Pulmonary artery endothelial cell (primary cell): ENCODE data around the gene ZMIZ1. TPM values are rescaled to one million over a fixed set of nuclear protein-coding genes. Genes with fewer than 3 reads are reported as not detected.
A peak's percentile ranks its signal among the peaks of the same experiment; 100 is the strongest.

Experiments used
- DNase-seq: peaks from one replicate; pipeline ENCODE4 v3.0.0-alpha.2; 2011; ENCODE audit warnings: low read depth, low spot score
- total RNA-seq: library from RNA; depleted of rRNA; stranded (reverse); fragments of >200 nt; gene quantifications from 2 replicates; pipeline ENCODE4 v1.2.3, GENCODE V29; 2014

ZMIZ1 gene
- 7.7 and 9.3 TPM in 2 replicates for total RNA-seq

DNA sequence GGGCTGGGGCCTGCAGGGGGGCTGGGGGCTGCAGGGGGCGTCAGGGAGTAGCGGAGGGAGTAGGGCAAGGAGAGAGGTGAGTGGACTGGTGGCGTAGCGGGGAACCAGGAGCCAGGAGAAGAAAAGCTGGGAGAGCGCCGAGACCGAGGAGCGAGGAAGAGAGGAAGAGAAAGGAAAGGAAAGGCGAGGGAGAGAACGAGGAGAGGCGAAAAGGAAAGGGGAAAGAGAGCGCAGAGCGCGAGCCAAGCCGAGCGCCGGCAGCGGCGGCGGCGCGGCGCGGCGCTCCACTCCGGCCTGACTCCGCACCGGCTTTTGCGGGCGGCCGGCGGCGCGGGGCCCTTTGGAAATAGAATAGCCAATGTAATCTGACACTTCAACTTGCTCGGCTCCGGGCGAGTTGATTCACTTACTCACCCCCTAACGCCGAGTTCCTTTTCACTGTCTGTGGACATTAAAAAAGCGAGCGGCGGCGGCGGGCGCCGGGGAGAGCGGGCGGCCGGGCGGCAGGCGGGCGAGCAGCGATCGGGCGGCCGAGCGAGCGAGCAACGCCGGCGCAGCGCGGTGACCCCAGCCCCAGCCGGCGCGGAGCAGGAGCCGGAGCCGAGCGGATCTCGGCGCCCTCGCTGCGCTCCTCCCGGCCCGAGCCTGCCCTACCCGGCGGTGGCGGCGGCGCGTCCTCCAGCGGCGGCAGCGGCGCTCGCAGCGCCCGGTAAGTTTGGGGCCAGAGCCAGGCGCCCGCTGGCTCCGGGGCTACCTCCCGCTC, at the start of gene ZMIZ1:
ZMIZ1 (plus strand) TSS at position 405 of the 763 bp plus-strand sequence. CDS start 132,667 bp downstream, outside the sequence.
- peak; percentile 71 for DNase-seq

GRCh38 chr10:79019441-79020014, 49.2 kb upstream of the ZMIZ1 start:
- DNase-seq, result no peak

GRCh38 chr10:79020015-79020491, 48.7 kb upstream of the ZMIZ1 start:
- no peak for DNase-seq

DNA sequence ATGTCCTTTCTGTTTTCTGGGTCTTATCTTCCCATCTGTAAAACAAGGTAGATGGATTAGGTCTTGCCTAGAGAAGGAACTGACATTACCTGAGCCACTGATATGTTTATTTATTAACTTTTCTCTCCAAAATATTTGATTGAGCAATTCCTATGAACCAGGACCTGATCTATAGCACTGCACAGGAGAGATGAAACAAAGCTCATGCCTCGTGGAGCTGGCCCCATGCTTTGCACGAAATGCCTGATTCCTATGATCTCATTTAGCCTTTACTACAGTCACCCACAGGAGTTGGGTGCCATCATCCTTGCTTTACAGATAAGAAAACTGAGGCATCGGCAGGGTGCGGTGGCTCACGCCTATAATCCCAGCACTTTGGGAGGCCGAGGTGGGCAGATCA, 48.2 kb upstream of the ZMIZ1 start:
- DNase-seq, result no peak

DNA sequence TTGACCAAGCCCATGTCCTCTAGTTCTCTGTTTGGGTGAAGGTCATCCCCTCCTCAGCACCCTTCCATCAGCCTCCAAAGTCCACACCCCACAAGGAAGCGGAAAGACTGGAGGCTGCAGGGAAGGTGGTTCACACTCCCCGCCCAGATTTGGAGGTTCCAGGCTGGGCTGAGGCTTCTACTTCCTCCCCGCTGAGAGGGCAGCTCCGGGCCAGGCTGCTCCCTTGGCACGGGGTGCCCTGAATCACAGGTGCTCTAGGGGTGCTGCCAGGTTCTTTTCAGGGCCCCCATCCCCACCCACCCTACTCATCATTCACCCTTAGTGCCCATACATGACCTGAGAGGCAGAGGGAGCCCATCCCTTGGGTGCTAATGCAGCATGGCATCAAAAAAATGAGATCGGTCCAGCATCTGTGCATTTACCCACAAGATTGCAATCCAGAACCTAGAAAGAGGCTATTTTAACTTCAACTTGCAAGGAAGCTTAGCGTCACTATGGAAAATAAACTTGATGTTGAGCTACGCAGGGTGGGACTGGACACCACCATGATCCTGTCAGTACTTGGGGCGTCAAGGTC, 47.3 kb upstream of the ZMIZ1 start:
- no peak for DNase-seq

DNA sequence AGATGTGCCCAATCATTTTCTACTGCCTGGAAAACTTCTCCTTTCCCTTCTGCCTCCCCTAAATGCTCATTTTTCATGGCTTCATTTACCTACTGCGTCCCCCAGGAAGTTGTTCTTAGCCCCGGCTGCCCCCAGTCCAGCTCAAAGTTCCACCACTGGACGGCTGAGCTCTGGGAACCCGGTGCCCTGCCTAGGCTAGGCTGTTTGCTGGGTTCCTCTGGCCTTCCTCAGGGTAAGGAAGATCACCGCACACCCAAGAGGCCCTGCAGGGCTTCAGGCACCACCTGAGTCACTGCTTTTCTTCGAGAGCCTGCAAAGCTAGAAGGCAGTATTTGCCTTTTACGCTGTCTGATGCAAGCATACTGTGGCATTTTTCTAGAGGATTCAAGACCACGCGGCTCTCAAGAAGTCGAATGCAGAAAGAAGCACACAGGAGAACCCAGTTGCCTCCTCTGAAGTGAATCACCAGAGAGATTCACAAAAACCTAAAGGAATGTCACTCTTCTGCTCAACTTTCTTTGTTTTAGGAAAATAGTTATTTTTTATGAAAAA, 46.7 kb upstream of the ZMIZ1 start:
- no peak for DNase-seq

DNA sequence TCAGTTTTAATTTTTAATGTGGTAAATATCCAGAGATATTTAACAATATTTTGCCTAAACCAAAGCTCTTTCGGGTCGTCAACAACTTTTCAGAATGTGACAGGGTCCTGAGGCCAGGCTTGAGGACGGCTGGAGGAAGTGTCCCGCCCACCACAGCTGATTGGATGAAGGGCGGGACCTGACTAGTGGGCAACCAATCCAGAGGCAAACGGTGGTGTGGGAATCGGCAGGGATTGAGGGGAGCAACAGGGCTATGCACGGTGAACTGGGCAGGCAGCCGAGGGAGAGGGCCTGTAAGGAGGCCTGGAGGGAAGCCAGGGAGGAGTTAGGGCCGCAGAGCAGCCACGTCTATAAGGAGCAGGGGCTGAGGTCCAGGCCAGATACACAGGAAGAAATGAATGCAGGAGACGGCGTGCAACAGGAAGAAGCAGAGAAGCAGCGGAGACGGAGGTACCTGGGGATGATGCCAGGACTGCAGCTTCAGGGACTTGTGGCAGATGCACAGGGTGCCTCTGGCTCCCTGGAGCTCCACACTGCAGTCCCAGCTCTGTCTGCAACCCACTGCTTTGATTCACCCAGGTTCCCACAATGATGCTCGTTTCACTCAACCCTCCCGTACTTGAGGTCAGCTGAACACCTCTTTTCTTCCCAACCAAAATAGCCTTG, 46.1 kb upstream of the ZMIZ1 start:
- DNase-seq, result peak; percentile 13

- DNase-seq, result no peak
These were observed 45.3 kb upstream of the ZMIZ1 start for GRCh38 chr10:79023240-79024162.

- no peak for DNase-seq
These were observed 44.5 kb upstream of the ZMIZ1 start for GRCh38 chr10:79024296-79024695.

DNA sequence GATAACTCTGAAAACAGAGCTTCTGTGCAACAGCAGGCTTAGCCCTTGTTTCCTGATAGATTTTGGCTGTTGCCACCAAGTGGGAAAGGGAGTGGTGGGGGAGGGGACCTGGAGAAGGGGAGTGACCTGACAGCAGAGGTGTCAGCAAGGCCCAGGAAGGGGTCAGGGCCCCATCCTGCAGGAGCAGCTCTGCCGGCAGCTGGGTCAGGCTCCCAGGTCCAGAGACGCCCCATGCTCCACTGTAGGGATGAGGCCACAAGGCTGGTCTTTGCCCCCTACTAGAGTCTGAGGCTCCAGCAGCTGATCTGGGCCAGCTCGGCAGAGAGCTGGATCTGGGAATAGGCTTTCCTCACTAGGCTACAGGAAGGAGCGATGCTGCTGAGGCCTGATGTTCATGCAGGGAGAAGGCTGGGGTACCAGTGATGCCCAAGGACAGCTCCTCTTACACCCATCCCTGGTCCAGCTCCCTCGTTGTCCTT, 44.0 kb upstream of the ZMIZ1 start:
- no peak for DNase-seq

DNA sequence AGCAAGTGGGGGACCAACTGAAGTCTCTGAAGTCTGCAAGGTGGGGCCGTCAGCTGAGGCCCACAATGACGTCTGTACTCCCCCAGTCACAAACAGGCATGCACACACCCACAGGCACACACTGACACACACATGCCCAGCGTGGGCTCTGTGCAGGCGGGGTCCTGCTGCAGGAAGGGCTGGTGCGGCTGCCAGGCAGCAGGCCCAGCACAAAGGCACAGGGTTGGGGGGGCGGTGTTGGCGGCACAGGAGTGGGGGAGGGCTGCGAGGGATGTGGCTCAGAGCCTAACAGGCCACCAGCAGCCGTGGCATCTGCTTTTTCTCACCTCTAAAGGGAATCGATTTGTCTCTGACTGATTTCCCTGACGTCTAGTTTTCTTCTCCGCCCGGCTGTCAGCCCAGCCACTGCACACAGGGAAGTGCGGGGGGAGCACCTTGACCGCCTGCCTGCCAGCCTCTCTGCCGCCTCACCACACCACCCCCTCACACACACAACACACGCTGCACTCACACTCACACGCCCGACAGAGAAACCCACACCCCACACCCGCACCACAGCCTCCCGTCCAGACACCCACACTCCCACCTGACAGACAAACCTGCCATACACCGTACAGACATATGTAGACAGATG, 43.5 kb upstream of the ZMIZ1 start:
- no peak for DNase-seq

DNA sequence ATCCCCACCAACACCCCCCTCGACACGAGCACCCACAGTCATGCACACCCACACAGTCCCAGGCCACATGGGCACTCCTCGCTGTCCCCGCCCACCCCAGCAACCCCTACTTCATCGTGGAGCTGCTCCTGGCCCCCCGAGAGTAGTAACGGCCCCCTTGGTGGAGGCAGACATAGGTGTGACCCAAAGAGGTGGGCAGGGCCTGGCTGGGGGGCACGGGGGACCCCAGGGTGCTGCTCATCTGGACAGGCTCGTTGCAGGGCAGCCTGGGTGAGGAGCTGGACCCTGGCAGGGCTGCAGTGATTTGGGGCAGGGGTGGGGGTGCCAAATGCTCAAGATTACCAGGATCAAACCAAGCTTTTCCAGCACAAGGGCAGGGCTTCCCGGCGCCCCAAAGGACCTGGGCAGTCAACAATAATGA, 42.4 kb upstream of the ZMIZ1 start:
- DNase-seq, result no peak

GRCh38 chr10:79026806-79027146, 42.0 kb upstream of the ZMIZ1 start:
- DNase-seq, result no peak

- no peak for DNase-seq
These were observed 41.4 kb upstream of the ZMIZ1 start for GRCh38 chr10:79027147-79028055.

DNA sequence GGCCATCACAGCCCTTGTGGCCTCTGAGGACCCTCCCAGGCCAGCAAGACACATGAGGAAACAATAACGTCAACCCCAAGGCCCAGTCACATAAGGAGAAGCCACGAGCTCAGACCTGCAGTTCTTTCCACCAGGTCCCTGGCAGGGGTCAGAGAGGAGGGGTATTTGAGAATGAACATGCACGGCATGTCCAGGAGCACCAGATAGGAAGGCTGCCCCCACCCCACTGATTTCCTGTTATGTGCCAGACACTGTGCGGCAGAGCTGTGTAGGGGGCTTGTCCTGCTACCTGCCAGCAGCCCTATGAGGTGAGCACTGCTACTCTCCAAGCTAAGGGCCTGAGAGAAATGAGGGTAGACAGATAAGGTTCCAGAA, 40.7 kb upstream of the ZMIZ1 start:
- no peak for DNase-seq

GRCh38 chr10:79028451-79029010, 40.2 kb upstream of the ZMIZ1 start:
- no peak for DNase-seq

GRCh38 chr10:79029478-79030390, 39.0 kb upstream of the ZMIZ1 start:
- no peak for DNase-seq

GRCh38 chr10:79030705-79031104, 38.1 kb upstream of the ZMIZ1 start:
- DNase-seq, result no peak
